Neural cell (in vitro differentiated cells): ENCODE results near the gene ARHGEF12.

Experiments
- CTCF ChIP-seq: fragments of 450-650 bp; IDR thresholded peaks from 2 replicates; pipeline ENCODE4 v1.5.1; 2014; ENCODE audit warnings: antibody characterized with exemption, mild to moderate bottlenecking, moderate library complexity; ENCODE audit not compliant: poor library complexity, severe bottlenecking
- EP300 ChIP-seq: fragments of 450-650 bp; conservative IDR thresholded peaks from 2 replicates; pipeline ENCODE4 v1.6.1; 2014; ENCODE audit warnings: antibody characterized with exemption, mild to moderate bottlenecking, moderate library complexity; ENCODE audit not compliant: poor library complexity, severe bottlenecking
- POLR2AphosphoS5 ChIP-seq: IDR thresholded peaks from 2 replicates; pipeline ENCODE4 v1.6.1; 2012

GRCh38 chr11:120400564-120401364 is 64.6 kb downstream of the ARHGEF12 start:
- TF ChIP-seq CTCF: no peak
- no peak for TF ChIP-seq EP300
- TF ChIP-seq POLR2AphosphoS5: no peak
